Stimulated activated CD8-positive, alpha-beta memory T cell treated with anti-CD3 and anti-CD28 coated beads, Interleukin-7, amount 100 ng/mL, for 1 hour (primary cell): ENCODE measurements around the gene FBXO30.

Source experiments
- DNase-seq, 2 donors: peaks; one replicate each; pipeline ENCODE4 v3.0.0-alpha.2; 2020; ENCODE audit warnings: low read depth in 2 of 2

Gene FBXO30

GRCh38 chr6:145819994-145820393 lies 5.4 kb upstream of the FBXO30 start:
- no peak for DNase-seq

GRCh38 chr6:145818796-145819195 lies 4.2 kb upstream of the FBXO30 start:
- DNase-seq = no peak

- DNase-seq = no peak
Observed at GRCh38 chr6:145816392-145816791, 1.8 kb upstream of the FBXO30 start.

- DNase-seq = no peak
Observed at GRCh38 chr6:145815309-145816274, 997 bp upstream of the FBXO30 start.

- no peak for DNase-seq
Observed at GRCh38 chr6:145814035-145814500, 527 bp downstream of the FBXO30 start.

GRCh38 chr6:145813285-145814034 lies 1.1 kb downstream of the FBXO30 start:
- no peak for DNase-seq

- DNase-seq = no peak
Observed at GRCh38 chr6:145811741-145812140, 2.9 kb downstream of the FBXO30 start.

- DNase-seq = no peak
Observed at GRCh38 chr6:145809785-145810184, 4.8 kb downstream of the FBXO30 start.

GRCh38 chr6:145809211-145809610 lies 5.4 kb downstream of the FBXO30 start:
- no peak for DNase-seq

GRCh38 chr6:145808239-145808638 lies 6.4 kb downstream of the FBXO30 start:
- DNase-seq = no peak

- DNase-seq = no peak
Observed at GRCh38 chr6:145802141-145802540, 12.5 kb downstream of the FBXO30 start.

- no peak for DNase-seq
Observed at GRCh38 chr6:145801021-145801420, 13.6 kb downstream of the FBXO30 start.

GRCh38 chr6:145798530-145798929 lies 16.1 kb downstream of the FBXO30 start:
- DNase-seq = no peak

GRCh38 chr6:145789443-145789842 lies 25.2 kb downstream of the FBXO30 start:
- DNase-seq = no peak

- DNase-seq = no peak
Observed at GRCh38 chr6:145787688-145788087, 26.9 kb downstream of the FBXO30 start.

- DNase-seq = no peak
Observed at GRCh38 chr6:145784683-145785082, 29.9 kb downstream of the FBXO30 start.

GRCh38 chr6:145783796-145784195 lies 30.8 kb downstream of the FBXO30 start:
- DNase-seq = no peak

GRCh38 chr6:145772846-145773245 lies 41.7 kb downstream of the FBXO30 start:
- no peak for DNase-seq

GRCh38 chr6:145765449-145765848 lies 49.1 kb downstream of the FBXO30 start:
- no peak for DNase-seq

- DNase-seq = no peak
Observed at GRCh38 chr6:145763742-145764141, 50.9 kb downstream of the FBXO30 start.

GRCh38 chr6:145761584-145761983 lies 53.0 kb downstream of the FBXO30 start:
- DNase-seq = no peak

- DNase-seq = no peak
Observed at GRCh38 chr6:145758113-145758512, 56.5 kb downstream of the FBXO30 start.
